HG02588 (cell line): ENCODE data around the gene TRAM2.

Experiments used
- ATAC-seq: cut with Tn5 transposase; IDR thresholded peaks from one replicate; pipeline ENCODE4 v1.9.1; 2021; ENCODE audit warnings: mild to moderate bottlenecking, moderate library complexity; ENCODE audit not compliant: unreplicated experiment

Gene TRAM2, protein sequence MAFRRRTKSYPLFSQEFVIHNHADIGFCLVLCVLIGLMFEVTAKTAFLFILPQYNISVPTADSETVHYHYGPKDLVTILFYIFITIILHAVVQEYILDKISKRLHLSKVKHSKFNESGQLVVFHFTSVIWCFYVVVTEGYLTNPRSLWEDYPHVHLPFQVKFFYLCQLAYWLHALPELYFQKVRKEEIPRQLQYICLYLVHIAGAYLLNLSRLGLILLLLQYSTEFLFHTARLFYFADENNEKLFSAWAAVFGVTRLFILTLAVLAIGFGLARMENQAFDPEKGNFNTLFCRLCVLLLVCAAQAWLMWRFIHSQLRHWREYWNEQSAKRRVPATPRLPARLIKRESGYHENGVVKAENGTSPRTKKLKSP

DNA sequence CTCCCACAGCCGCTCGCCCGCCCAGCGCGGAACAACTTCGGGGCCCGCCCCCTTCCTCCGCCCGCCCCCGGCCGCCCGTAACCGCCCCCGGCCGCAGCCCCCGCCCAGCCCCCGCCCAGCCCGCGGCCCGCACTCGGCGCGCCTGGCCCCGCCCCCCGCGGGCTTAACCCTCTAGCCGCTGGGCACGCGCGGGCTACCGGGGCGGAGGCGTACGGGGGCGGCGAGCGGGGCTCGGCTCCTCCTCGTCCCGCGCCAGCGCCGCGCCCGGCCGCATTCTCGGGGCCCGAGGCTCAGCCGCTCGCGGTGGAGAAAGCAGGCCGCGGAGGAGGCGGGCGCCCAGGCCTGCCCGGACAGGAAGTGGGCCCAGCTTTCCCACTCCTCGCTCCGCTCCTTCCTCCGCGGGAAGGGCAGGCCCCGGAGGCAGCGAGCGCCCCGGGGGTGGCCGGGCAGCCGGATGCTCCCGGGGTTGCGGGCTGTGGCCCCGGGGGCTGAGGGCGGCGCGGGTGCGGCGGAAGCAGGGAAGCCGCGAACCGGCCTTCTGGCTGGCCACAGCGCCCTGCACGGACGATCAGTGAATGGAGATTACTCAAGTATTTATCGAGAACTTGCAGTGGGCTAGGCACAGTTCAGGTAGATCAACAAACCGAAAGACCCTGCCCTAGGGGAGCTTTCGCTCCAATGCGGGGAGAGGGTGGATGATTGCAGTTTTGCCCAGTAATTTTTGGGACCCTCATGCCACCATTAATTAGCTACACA lies at the start of gene TRAM2:
TRAM2 (minus strand) TSS at position 39 of the 756 bp plus-strand sequence. CDS start 145 bp downstream, outside the sequence.
- ATAC-seq = peak; percentile 62

DNA sequence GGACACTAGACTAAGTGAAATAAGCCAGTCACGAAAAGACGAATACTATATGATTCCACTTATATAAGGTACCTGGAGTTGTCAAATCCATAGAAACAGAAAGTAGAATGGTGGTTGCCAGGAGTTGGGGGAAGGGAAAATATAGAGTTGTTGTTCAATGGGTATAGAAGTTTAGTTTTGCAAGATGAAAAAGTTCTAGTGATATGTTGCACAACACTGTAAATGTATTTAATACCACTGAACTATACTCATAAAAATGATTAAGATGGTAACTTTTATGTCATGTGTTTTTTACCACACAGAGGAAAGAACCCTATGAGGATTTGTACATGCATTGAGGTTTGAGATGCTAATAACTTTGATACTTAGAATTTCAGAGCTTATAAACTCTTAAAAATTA lies 46.0 kb upstream of the TRAM2 start:
- no peak for ATAC-seq

DNA sequence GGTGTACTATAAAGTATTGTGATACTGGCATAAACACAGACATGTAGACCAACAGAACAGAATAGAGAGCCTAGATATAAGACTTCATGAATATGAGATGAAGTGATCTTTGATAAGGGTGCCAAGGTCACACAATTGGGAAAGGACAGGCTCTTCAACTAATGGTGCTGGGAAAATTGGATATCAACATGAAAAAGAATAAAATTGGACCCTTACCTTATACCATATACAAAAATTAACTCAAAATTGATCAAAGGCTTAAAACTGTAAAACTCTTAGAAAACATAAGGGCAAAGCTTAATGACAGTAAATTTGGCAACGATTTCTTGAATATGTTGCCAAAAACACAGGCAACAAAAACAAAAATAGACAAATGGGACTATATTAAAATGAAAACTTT lies 44.8 kb upstream of the TRAM2 start:
- ATAC-seq = no peak

DNA sequence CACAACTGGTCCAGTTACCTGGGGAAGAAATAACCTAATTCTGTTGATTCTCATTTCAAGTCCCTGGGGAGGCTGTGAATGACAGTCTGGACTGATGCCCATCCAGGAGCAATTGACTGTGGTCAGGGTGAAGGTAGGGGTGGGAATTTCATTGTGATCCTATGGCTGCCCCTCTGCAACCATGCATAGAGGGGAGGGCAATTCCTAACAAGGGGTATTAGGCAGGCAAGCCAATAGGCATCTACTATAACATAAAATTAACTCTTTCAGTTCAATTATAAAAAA lies 44.0 kb upstream of the TRAM2 start:
- ATAC-seq = no peak

DNA sequence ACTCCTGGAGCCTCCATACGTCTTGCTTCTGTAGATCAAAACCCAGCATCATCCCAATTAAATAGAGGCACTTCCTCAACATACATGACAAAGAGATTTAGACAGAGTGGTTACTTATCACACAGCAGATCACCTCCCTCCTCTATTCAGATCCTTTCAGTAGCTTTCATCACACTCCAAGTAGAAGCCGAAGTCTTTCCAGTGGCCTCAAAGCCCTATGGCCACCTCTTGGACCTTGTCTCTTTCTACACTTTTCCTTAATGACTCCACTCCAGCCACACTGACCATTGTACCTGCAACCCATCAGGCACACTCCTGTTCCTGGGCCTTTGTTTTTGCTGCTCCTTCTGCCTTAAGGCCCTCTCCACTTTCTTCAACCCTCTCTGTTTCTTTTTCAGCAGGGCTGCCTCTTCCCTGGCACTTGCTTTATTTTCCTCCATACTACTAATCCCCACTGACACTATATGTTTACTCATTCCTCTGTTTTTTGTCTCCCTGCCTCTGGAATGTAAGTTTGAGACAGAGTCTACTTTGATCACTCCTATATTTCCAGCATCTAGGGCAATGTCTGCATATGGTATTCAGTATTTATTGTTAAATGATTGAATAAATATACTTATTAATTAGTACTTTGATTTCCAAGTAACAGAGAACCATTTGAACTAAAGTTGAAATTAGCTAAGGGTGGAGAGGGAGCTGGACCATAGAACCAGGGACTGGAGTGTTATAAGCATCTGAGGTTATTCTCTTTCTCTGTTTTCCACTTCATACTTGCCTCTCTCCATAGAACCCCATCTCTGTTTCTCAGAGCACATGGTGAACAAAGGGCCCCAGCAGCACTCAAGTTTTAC lies 43.4 kb upstream of the TRAM2 start:
- ATAC-seq = no peak

DNA sequence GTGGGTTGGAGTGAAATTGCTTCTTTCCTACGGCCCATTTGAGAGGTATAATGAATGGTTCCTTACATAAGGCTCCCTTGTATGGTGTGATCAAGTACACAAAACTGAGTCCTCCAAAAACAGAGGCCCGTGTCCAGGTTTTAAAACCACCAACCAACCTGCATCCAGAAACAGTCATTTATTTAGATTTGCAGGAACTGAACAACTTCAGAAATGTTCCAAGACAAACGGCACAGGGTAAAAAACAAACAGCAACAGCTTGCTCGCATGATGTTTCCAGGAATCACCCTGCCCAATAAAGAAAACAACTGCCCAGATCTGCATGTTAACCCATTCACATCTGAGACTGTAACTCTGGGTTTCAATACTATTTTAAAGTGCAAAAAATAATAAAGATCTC lies 40.2 kb upstream of the TRAM2 start:
- ATAC-seq = no peak

DNA sequence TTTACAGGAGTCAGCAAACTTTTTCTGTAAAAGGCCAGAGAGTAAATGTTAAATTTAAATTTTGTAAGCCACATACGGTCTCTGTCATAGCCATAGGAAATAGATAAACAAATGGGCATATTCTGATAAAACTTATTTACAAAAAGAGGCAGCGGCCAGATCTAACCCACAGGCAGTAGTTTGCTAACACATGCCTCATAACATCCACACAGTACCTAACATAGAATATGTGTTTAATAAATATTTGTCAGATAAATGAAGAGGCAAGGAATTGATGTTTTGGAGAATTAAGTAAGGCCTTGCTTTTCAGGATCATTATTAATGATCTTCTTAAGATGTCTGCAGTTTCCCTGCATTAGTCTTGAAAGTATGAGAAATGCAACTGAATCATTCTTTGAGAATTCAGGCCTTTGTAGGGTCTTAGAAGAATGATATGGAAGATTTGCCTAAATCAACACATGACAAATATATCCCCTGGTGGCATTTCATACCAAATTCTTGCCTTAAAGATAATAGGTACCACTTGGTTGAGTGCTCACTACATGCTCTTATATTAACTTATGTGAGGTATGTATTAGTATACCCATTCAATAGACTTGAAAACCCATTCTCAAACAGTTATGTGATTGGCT lies 39.3 kb upstream of the TRAM2 start:
- ATAC-seq = no peak

DNA sequence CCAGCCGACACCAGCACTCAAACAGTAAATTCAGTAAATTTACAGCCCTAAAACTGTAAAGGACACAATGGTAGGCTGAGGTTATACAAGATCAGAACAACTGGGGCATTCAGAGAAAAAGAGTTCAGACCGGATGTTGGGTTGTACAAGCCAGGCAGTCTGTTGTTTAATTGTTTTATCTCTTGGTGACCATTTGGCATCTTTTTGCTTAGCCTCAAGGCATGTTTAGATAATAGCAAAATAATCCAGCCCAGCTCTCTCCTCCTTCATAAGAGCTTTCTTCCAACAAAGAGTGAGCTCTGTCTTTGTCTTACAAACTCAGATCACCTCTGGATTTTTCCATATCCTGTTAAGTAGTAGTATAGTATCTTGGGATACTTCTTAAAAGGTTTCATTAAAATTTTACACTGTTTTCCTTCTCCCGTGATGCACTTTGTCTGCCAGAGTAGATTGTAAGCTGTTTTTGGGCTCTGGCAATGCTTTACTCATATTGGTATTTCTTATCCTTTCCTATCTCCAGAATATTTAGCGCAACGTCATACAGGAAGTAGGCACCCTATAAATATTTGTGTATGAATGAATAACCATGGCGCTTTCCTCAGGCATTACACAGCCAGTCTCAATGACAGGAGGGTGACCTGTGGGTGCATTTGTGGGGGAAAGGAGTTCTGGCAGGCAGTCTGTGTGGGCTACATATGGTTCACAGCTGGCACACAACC lies 35.6 kb upstream of the TRAM2 start:
- ATAC-seq = no peak

DNA sequence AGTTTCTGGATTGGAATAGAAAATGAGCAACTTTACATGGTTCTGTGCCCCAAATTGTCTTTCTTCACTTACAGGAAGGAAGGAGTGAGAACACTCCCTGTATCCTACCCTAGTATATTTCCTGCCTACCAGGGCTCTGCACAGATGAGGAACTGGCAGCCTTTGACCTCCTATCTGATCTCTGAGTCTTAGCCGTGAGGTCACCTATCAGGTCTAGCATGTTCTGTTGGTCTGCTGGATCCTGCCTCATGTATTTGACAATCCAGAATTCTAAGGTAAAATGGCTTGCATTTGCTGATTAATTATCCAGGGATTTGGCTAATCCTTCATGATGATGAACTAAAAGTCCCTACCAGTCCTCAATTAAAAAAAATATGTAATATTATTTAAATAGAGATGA lies 35.0 kb upstream of the TRAM2 start:
- ATAC-seq = no peak

DNA sequence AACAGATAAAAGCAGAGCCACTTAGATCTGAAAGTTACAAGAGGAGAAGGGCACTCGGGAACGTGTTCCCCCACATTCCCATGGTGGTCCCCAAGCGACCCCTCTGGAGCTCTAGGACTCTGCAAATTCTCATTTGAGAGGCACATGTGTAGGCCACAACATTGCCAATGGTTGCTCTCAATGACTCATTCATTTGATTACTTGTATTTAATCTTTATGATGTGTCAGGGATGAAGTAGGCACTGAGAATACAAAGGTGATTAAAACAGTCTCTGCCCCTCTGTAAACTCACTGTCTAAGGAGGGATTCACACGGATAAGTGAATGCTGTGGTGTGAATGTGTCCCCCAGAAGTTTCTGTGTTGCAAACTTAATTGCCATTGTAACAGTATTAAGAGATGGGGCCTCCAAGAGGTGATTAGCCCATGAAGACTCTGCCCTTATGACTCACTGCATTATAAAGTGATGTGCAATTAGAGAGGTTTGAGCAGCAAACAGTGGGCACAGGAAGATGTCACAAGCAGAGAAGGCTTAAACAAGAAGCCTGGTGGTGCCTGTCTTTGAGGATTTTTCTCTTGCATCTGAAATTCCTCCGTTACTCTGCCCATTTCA lies 34.0 kb upstream of the TRAM2 start:
- no peak for ATAC-seq

DNA sequence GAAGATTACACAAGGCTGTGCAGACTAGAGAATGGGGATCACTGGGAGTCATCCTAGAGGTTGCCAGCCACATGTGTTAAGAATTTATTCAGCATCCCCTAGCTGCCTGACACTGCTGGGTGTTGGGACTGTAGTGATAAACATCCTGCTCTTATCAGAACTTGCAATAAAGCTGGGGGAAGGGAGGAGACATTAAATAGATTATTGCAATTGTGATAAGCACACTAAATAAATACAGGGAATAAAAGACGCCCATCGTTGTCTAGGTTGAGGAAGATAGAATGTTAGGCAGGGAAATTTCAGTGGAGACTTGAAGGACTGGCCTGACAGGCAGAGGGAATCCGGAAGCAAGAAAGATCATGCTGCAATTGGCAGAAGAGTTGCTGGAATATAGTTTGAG lies 33.2 kb upstream of the TRAM2 start:
- no peak for ATAC-seq

DNA sequence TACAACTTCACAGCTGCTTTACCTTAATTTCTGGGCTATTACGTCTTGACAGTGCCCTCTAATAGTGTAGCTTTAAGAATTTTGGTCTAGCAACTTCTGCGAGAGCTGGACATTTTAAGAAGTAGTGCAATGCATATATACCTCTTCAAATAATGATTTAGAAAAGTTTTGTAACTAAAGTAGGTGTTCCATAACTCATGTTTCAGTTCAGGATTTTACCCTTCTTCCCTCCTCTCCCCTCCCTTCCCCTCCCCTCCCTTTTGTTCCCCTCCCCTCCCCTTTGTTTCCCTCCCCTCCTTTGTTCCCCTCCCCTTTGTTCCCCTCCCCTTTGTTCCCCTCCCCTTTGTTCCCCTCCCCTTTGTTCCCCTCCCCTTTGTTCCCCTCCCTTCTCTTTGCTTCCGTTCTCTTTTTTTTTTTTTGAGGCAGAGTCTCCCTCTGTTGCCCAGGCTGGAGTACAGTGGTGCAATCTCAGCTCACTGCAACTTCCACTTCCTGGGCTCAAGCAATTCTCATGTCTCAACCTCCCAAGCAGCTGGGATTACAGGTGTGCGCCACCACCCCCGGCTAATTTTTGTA lies 28.8 kb upstream of the TRAM2 start:
- no peak for ATAC-seq

DNA sequence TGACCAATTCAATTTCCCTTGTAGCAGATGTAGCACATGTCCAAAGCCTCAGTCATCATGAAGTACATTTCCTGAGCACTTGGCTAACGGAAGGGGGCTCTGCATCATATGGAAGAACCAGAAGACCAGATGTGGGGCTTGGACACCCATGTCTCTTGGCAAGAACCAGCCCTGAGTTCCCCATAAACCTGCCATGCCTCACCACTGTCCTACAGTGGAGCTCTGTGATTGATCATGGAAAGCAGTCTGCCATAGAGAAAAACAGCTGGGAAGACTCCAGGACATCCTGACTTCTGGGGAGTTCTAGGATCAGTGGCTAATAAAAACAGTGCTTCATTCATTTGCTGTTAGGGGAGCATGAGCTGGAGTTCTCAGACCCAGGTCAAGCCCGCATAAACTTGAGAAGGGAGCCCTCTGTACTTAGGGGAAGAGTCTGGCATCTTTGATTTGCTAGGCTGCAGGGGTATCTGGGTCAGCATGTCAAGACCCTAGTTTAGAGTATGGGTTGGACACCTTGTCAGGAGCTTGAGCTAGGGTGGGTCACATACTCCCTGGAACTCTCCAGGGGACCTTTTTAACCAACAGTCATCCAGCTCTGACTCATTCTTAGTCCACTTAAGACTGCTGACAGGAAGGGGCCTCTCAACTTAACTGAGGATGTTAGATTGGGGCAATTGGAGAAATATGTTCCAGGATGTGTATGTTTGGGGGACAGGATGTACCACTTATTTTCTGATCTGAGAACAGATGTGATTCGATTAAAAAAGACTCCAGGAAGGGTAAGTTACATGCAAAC lies 26.3 kb upstream of the TRAM2 start:
- no peak for ATAC-seq

DNA sequence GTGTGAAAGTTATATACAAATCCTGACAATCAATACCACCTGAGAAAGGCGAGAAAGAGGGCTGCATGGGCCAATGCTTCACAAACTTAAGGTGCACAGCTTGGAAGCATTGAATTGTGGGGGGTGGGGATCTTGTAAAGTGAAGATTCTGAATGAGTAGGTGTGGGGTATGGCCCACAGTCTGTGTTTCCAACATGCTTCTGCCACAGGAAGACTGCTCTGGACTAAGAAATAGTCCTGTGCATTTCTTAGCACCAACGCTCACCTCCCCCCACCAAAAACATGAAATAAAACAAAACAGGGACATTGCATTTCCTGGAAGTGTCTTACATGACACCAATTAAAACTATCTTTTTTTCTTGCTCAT lies 21.9 kb upstream of the TRAM2 start:
- ATAC-seq = no peak

DNA sequence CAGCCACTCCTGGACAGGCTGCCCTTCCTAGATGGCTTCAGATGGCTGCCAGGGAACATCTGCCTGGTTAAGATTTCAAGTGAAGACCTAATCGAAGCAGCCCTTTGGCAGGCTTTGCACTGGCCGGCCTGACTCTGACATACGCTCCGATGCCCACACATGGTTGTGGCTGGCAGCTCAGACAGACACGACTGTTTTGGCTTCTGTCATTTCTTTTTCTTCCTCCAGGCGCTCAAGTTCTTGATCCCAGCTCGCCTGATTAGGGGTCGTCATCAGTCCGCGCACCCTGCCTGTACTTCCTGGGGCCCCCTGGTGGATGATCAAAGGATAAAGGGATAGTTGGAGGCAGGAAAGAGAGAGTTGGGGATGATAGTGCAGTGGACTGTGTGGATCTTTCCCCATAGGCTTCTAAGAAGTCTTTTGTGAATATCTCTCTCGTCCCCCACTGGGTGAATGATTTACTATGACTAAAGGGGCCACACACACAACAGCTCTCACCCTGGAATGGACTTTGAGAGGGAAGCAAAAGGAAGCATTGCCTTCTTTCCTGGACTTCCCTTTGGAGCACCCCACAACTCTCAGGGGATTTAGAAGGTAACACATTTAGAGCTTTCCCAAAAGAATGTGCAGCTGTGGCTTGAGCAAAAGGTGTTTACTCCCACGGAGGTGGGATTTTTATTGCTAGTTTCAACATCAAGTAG lies 21.4 kb upstream of the TRAM2 start:
- no peak for ATAC-seq

DNA sequence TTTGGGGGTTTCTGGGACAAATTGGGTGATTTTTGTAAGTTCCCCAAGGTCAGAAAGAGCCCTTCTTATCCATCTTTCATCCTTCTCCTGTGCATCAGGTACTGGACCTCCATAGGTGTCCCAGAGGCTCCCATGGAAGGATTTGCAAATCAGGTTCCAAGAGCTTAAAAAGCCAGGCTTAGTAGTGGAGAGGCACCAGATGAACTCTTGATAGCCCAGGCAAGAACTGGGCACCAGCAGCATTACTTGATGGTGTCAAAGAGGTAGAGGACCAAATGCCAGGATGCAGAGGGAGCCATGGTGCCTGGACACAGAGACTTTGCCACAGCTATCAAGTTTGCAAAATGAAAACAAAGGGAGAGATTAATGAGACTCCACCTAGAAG lies 20.9 kb upstream of the TRAM2 start:
- ATAC-seq = no peak

DNA sequence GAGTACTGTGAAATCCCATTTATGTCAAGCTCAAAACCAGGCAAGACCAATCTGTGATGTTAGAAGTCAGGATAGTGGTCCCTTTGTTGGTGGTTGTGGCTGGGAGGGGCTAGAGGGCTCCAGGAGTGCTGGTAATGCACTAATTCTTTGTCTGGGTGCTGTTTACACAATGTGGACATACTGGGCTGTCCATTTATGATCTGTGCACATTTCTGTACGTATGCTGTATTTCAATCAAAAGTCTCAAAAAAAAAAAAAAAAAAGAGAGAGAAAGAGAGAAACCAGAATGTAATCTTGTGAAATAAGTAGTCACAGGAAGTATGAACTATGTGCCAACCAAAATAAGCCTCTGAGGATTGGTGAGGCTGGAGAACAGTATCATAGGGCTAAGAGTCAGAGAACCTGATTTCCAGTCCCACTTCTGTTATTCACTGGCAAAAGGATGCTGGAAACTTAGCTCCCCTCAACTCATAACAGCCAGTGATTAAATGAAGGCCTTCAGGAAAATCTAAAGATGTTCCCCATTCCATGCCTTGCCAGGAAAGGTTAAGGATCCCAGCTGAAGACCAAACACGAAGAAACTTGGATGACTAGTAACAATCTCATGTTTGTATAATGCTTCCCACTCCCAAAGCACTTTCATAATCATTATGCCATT lies 19.6 kb upstream of the TRAM2 start:
- ATAC-seq = no peak

DNA sequence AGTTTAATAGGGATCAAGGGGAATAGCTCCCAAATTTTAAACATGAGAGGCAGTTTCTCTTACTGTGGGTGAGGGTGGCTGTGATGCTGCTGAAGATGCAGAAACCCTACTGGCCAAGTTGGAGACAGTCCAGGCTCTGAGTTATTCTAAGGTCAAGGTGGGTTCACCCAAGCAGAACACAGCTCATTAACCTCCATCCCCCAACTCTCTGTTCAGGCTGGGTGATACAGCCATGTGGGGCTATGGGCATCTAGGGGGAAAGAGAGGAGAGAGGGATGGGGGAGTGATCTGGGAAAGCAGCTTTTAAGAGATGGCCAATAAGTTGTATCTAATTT lies 18.9 kb upstream of the TRAM2 start:
- peak; percentile 67 for ATAC-seq
